Measurements from ENCODE around the gene BCL7B.

Gene BCL7B

GRCh38 chr7:73570977-73571376 lies 13.5 kb upstream of the BCL7B start (continued):
- TF ChIP-seq ZNF174 (tag by site-specific recombination; IDR thresholded peaks at IDR 0.05) (no peak), ZNF501 (tag by site-specific recombination; IDR thresholded peaks at IDR 0.05) (no peak), ZBTB49 (tag by site-specific recombination; IDR thresholded peaks at IDR 0.05; ENCODE audit: low read depth) (no peak), ZNF18 (tag by site-specific recombination; IDR thresholded peaks at IDR 0.05) (no peak), ATF2 (tag by site-specific recombination; IDR thresholded peaks at IDR 0.05; ENCODE audit: low read depth) (no peak), ZNF221 (tag by site-specific recombination; IDR thresholded peaks at IDR 0.05; ENCODE audit: borderline replicate concordance) (no peak), YY2 (tag by site-specific recombination; IDR thresholded peaks at IDR 0.05) (no peak)

- H3K4me3 ChIP-seq (ENCODE audit: low read depth, low read length), result no peak overlapping the region
- ChIA-PET POLR2A (no interaction called here), CTCF (no interaction called here)
- peaks cover 23 to 57% of the 10 kb centered on the region in 2 experiments for H3K36me3 ChIP-seq (ENCODE audit: control insufficient read depth in 2 of 2, insufficient read depth in 1 of 2, low read length in 2 of 2)
- H3K4me1 ChIP-seq (ENCODE audit: control insufficient read depth, insufficient read depth, low read length), result no peaks in the 10 kb centered on the region
- no peak overlapping the region for H3K27ac ChIP-seq (ENCODE audit: extremely low read depth, low read depth, low read length)
- H3K9me3 ChIP-seq (ENCODE audit: control insufficient read depth, insufficient read depth, low read depth, low read length), result no peaks in the 10 kb centered on the region
- no peak for TF ChIP-seq ATF2 (tag by site-specific recombination; IDR thresholded peaks at IDR 0.05; ENCODE audit: low read depth)
- TF ChIP-seq ZNF596 (tag by site-specific recombination; IDR thresholded peaks at IDR 0.05), result no peak
- TF ChIP-seq ZNF280D (tag by site-specific recombination; IDR thresholded peaks at IDR 0.05), result no peak
- TF ChIP-seq ZNF248 (tag by site-specific recombination; IDR thresholded peaks at IDR 0.05), result no peak
- TF ChIP-seq PRDM6 (tag by site-specific recombination; IDR thresholded peaks at IDR 0.05), result no peak
- no peak for TF ChIP-seq ZNF391 (tag by site-specific recombination; IDR thresholded peaks at IDR 0.05; ENCODE audit: borderline replicate concordance, low read depth)
- no peak for TF ChIP-seq CTCF (tag by site-specific recombination; IDR thresholded peaks at IDR 0.05)
- TF ChIP-seq ZSCAN4 (tag by site-specific recombination; IDR thresholded peaks at IDR 0.05), result no peak
- TF ChIP-seq EGR2 (tag by site-specific recombination; IDR thresholded peaks at IDR 0.05; ENCODE audit: low read depth), result no peak
- no peak for TF ChIP-seq SCRT2 (tag by site-specific recombination; IDR thresholded peaks at IDR 0.05)
- no peak for TF ChIP-seq ZNF624 (tag by site-specific recombination; IDR thresholded peaks at IDR 0.05)
- no peak for TF ChIP-seq ZNF791 (tag by site-specific recombination; IDR thresholded peaks at IDR 0.05)
- no peak for TF ChIP-seq ZNF155 (tag by site-specific recombination; IDR thresholded peaks at IDR 0.05)
- no peak for TF ChIP-seq ZNF513 (tag by site-specific recombination; IDR thresholded peaks at IDR 0.05)
Observed at GRCh38 chr7:73570521-73570920, 13.0 kb upstream of the BCL7B start.
